CD1c-positive myeloid dendritic cell (primary cell): ENCODE measurements around the gene HYLS1.

Experiments used
- DNase-seq: peaks from one replicate; pipeline ENCODE4 v3.0.0-alpha.2; 2016; ENCODE audit errors: extremely low spot score

The HYLS1 gene

DNA sequence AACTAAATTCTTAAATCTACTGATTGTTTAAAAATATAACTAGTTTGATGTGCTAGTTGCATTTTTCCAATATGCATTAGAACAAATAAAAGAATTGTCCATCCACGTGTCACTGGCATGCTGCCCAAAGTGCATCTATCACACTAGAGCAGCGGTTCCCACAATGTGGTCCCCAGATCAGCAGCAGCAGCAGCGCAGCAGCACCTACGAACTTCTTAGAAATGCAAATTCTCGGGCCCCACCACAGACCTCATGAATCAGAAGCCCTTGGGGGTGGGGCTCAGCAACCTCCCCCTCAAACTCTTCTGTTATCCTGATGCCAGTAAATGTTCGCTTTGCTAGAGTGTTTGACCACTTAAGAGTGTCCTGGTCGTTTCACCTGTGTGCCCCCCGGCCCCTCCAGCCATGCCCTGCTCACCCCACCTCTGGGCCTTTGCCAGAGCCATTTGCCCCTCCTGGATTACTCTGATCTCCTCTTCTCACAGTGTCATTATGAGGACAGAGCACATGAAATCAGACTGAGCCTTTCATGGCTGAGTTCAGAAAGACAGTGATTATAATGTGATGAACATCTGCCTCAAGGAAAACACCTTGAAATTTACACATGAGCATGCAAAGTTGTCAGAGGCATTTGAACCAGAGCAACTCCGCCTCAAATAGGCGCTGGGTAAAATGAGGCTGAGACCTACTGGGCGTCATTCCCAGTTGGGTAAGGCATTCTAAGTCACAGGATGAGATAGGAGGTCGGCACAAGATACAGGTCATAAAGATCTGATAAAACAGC is 45.8 kb downstream of the HYLS1 start:
- no peak for DNase-seq

DNA sequence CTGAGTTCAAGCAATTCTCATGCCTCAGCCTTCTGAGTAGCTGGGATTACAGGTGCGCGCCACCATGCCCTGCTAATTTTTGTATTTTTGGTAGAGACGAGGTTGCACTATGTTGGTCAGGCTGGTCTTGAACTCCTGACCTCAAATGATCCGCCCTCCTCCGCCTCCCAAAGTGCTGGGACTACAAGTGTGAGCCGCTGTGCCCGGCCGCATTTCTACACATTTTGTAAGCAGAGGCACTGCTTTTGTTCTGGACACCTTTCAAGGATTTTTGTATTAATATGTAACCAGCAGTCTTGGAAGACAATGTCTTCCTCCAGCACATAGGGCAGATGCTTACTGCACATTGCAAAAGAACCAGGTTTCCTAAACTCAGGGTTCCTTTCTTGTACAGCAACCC is 47.0 kb downstream of the HYLS1 start:
- DNase-seq: no peak

DNA sequence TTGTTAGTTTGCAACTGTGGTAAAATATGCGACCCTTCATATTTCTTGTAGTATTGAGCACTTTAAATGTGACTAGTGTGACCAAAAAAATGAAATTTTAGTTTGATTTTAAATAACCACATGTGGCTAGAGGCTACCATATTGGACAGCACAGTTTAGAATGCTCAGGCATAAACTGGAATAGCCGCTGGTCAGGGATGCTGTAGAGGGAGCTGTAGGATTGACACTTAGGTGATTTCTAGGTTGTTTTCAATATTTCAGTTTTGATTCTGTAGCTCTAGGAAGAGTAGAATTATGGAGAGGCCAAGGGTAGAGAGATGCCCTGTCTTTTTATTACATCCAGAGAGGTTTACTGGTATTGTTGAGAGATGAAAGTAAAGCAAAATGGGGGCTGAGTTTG is 47.6 kb downstream of the HYLS1 start:
- DNase-seq: no peak

DNA sequence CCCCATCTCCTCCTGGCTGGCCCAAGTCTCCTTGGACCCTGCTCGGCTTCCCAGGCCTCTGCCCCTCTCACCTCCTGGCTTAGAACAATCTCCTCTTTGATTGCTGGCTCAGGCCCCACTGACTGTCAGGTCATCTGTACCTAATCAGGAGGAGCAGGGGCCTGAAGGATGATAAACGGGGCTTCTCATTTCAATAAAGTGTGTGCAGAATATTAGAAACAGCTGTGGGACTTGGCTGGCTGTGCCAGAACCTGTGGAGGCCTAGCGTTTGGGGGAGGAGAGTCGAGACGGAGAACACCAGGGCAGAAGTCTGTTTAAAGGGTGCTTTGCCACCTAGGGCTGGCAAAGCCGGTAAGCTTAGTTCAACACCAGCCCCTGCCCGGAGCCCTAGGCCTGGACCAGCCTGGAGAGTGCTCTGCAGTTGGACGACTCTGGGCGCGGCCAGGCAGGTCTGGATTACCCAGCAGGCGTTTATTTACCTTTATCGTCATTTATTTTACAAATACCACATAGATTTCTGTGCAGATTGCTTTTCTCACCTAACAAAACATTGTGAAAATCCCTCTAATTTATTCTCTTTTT is 48.2 kb downstream of the HYLS1 start:
- no peak for DNase-seq

DNA sequence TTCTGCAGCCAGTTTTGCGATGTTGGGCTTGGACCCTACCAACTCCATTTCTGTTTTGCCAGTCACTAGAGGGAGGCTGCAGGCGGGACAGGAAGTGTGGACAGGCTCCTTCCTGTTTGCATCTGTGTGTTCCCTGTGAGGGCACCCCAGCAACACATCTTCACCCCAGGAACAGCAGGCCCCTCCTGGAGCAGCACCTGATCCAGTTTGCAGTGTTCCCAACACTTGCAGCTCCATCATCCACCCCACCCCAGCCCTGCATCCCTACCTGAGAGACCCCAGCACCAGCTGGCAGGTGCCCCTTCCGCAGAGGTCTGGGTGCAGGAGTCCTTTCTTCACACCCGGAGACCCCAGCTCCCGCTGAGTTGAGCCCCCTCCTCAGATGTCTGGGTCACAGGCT is 51.0 kb downstream of the HYLS1 start:
- no peak for DNase-seq

DNA sequence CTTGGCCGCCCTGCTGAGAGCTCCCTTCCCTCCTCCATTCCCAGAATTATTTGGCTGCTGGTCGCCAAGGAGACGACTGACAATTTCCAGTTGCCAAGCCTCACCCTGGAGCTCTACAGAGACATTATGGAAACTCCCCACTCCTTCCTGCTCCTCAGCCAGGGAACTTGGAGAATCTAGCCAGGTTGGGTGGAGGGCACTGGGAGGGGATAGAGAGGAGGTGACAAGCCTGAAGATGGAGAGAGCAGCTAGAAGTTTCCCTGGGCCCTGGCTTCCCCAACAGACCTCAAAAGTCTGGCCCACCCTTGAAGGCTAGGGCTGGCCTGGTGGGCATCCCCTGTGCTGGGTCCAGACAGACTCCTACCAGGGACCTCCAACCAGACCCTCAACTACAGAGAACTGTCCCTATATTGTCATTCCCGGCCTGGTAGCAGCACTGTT is 51.6 kb downstream of the HYLS1 start:
- DNase-seq: no peak

DNA sequence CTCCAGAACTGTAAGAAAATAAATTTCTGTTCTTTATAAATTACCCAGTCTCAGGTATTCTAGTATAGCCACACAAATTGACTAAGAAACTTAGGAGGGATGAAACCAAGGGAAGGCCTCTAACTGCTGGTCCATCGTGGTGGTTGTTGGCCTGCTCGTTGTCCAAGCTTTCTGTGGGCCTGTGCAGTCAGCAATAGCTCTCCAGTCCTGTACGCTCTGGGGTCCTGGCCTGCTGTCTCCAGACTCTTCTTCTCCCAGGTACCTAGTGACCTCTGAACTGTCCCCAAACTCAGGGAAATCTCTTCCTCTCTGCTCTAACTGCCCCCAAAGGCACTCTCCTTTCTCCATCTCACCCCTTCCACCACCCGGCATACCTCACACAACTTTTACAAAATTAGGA is 52.7 kb downstream of the HYLS1 start:
- no peak for DNase-seq

DNA sequence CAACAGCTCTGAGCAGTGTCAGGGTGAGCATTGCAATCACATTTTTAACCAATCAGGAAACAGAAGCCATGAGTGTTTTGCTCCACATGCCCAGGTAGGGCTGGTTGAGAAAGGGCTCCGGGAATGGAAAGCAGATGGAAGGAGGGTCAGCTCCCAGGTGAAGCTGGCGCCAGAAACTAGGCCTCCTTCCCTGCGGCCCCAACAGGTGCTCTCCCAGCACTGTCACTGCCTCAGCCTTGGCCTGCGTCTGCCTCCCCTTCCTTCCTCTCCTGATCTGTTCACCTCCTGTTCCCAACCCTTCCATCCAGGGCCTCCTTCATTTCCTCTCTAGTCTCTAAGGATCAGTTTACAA is 53.8 kb downstream of the HYLS1 start:
- no peak for DNase-seq

DNA sequence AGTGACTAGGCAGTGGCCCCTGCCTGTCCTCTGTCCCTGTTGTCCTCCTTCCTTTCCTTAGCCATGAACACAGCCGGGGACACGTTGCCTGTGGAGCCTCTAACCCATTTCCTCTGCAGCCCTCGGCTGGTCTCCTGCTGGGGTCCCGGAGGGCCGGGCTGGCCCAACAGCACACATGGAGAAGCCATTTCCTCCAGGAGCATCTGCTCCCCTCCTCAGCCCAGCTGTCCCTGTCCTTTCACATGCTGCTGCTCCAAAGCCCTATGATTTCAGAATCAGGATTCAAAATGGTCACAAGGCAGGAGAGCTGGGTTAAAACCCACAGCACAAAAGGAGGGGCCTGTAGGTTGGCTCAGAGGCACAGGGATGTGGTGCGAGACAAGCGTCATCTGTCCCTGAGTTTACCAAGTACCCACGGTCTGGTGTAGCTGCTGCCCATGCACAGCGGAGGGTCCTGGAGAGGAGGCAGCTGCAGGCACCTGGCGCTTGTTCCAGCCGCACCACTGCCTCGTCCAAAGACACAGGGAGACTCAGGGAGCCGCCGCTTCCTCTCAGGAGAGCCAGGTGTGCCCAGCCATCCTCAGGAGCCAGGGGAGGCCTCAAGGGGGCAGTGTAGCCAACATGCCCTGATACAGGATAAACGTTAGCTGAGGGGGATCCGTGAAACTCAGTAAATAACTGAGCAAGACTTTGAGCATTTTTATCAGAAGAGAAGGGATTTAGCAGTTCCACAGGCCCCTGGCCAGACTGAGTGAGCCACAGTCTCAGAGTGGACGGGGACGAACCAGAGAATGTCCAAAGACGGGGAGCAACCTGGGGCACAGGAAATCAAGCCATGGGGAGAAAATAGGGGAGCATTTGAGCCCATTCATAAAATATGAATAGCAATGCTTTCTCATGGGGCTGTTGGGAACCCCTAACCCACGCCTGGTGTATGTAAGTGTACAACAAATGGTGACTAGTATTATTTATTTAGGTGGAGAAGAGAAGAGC is 54.4 kb downstream of the HYLS1 start:
- no peak for DNase-seq

DNA sequence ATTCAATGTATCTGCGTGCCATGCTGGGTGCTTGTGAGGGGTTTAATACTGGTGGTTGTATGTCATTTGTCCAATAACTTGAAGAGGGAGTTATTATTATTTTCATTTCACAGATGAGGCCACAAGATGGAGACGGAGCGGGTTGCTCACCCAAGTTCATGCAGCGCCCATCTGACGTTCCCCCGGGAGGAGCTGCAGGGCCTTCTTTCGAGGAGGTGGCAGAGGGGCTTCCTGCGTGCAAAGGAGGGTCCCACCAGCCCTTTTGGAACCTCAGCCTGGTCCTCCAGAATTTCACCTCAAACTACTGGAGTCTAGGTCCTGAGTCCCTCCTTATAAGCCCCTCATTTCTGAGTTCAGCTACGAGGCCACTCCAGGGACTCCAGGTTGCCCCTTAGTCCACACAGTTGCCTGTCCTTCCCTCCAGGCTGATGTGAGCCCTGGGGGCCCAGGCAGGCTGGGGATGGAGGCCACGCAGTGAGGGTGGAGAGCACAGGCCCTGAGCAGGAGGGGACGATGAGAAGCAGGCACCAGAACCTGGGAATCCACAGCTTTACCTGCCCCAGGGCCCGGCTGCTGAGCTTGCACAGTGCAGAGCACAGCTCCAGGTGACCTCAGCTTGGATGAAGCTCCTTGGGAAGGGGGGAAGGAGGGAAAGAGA is 55.4 kb downstream of the HYLS1 start:
- DNase-seq: no peak

DNA sequence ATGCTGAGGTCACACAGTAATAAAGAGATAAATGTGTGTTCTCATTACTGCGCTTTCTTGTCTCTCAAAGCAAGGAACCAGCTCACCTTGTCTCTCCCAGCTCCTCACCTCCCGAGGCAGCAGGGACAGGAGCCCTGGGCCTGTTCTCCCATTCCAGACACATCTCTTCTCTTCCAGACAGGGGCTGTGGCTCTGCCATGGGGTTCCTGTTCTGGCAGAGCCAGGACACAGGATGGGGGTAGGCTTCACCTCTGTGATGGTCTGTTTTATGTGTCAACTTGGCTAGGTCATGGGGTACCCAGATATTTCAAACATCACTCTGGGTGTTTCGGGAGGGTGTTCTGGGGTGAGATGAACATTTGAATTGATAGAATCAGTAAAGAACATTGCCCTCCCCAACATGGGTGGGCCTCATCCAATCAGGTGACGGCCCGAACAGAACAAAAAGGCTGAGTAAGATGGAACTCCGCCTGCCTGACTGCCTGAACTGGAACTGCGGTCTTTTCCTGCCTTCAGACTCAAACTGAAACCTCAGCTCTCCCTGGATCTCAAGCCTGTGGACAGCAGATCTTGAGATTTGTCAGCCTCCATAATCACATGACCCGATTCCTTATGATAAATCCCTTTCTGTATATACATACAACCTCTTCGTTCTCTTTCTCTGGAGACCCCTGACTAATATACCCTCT is 56.3 kb downstream of the HYLS1 start:
- DNase-seq: no peak

DNA sequence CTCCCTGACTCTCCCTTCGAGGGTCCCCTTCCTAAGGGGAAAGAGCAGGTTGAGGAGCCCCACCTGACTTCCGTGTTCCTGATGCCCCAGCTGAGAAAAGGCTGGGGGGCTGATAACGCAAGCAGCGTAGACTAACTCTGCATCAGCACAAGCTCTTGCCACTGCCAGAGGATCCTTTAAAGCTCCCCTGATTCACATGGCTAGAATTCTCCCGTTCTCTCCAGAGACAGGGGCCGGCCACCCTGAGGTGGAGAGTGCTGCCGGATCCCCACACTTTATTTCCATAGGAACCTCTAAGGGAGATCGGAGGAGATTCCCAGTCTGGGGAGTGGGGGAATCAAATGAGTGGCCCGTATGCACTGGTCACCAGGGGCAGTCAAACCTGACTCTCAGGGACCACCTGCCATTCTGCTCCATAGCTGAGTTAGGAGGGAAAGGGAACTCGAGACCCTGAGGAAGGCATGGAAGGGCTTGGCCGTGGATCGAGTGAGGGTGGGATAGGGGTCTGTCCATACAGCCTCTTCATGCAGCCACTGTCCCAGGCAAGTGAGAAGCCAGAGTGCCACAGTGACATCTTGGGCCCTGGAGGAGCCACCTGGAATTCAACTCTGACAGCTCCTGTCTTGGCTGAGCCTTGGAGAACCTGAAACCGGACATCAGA is 57.0 kb downstream of the HYLS1 start:
- DNase-seq: no peak

DNA sequence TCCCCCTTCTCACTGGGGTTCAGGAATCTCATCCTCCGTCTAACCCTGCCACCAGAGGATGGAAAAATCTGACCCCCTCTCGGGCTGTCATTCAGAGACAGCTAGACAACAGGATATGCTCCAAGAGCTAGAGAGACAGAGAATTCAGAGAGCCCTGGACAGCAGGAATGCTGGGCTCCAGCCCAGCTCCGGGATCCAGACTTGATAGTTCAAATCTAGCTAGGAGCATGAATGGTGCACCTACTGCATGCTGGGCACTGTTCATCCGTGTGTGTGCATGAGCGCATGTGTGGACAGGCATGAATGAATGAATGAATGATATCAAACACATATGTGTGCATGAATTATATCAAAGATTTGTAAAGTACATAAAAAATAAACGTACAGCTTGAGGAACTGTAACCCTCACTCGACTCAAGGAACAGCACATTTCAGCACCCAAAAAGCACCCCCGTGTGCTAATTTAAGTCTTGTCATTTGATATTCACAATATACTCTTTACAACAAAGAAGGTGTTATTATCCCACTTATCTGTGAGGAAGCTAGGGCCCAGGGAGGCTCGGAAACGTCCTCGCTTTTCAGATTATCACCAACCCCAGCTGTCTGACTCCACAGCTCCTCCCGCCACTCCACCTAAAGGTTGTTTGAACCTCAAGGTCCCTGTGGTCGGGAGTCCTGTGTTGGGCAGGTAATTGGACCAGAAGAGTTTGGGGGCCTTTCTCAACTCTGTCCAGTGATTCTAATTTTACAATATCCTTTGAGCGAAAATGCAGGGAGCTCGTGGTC is 57.7 kb downstream of the HYLS1 start:
- no peak for DNase-seq

DNA sequence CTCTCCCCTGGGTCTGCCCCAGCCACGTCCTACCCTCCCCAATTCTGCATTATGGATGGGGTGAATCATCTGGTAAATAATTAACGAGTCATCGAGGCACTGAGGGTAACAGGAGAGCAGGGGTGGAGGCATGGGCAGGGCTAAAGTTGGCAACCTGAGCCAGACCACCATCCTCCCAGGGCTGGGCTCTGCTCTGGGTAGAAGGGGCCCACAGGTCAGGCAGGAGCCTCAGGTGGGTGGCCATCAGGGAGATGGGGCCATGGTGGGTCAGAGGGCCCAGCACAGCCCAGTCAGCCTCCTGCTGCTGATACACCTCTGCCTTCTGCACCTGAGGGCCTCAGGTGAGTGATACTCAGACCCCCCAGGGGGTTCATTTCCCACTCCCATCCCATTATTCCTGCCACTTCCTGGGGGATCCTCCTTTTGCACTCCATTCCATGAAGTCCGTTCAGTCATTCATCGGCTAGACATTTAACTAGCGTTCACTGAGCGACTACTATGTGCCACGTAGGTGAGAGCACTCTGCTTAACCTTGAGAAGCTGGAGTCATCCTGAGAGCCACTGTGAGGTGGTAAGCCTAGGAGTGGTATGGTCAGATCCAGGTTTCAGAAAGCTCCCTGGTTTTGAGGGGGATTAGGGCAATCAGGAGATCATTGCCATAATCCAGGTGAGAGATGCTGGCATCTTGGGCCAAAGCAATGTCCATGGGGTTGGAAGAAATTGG is 58.5 kb downstream of the HYLS1 start, which contains the start of gene VSIG10L2:
Gene VSIG10L2 (plus strand): TSS at position 248 of the 724 bp plus-strand sequence. CDS start 12 bp downstream, at position 260.
- DNase-seq: no peak

DNA sequence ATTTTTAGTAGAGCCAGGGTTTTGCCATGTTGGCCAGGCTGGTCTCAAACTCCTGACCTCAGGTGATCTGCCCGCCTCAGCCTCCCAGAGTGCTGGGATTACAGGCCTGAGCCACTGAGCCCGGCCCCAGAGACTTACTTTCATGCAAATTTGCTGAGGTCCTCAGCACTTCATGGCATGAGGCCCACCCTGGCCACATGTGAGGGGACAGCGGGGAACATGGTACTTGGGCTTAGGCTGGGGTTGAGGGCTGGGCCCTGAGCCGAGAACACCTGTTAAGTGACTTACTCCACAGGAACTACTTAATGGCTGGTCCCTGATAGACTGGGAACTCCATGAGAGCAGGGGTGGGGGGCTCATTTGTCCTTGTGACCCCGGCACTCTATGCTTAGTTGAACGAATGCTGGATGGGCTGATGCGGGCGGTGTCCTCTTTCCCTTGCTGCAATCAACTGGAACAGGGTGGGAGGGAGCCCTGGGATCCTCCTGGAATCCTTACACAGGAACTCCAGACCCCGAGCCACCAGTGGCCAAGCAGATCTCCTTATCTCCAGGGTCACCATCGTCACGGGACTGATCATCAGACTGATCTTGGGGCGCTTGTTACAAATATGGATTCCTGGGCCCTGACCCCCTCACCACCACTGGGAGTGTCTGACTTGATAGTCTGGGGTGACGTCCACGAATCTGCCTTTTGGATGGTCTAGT is 59.4 kb downstream of the HYLS1 start:
- no peak for DNase-seq

DNA sequence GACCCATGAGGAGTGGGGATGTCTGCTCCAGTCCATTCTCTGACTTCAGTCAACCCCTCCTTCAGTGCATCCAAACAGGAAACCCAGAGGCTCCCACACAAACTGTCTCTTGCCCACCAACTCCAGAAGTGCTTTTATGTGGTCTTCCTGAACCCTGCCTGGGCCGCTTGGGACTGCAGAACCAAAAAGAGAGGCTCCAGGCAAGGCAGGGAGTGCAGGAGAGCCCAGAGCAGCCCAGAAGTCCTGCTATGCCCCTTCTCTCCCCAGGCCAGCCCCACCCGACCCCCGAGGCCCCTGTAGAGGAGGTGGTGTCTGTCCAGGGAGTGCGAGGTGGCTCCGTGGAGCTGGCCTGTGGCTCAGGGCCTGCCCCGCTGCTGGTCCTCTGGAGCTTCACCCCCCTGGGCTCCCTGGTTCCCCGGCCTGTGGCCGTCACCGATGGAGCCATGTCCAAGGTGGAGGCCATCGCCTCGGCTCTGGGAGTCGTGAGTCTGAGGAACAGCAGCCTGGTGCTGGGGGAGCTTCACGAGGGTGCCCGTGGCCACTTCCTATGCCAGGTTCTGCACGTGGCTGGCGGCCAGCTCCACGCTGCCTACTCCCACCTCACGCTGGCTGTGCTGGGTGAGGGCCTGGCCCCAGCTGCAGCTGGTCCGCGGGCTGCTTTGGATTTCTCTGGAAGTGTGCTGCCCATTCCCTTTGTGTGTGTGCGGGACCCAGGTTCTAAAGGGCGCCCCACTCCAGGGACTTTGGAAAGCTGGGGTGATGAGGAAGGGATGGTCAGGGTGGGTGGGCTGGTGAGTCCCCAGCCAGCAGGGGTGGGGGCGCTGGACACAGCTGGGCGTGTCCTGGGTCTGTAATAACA is 60.2 kb downstream of the HYLS1 start:
- DNase-seq: no peak

DNA sequence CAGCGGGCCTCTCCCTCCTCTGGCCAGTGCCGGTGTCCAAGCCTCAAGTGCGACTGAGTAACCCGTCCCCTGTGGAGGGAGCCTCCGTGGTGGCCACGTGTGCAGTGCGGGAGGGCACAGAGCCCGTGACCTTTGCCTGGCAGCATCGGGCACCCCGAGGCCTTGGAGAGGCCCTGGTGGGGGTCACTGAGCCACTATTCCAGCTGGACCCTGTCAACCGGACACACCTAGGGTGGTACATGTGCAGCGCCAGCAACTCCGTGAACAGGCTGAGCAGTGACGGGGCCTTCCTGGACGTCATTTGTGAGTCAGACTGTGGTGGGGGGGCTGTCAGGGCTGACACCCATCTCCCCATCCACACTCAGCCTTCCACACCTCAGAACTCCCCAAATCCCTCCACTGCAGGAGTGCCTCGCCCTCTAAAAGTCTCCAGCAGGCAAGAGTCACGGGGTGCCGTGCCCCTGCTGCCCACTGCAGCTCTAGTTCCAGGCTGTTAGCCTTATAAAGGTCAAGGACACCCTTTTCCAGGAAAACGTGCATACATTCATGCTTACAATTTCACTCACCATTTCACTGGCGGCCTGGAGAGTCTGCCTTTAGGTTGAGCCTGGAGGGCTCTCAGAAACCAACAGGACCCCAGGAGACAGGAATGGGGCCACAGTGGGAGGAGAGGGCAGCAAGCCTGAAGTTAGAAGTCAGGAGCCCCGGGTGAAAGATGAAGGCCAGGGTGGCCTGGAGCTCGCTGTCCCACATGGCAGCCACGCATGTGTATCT is 61.0 kb downstream of the HYLS1 start:
- DNase-seq: no peak
